GM18909 (cell line): ENCODE measurements around the gene FCHSD2.
A peak's percentile ranks its signal among the peaks of the same experiment; 100 is the strongest.
"Not testable (repeated sequence)": the region's sequence is repeated elsewhere in the genome, so short reads cannot be mapped to it uniquely, and the experiment has no call there.

Source experiments
- ATAC-seq: cut with Tn5 transposase; IDR thresholded peaks from one replicate; pipeline ENCODE4 v1.9.1; 2021; ENCODE audit warnings: mild to moderate bottlenecking; ENCODE audit not compliant: unreplicated experiment, poor library complexity

The FCHSD2 gene

DNA sequence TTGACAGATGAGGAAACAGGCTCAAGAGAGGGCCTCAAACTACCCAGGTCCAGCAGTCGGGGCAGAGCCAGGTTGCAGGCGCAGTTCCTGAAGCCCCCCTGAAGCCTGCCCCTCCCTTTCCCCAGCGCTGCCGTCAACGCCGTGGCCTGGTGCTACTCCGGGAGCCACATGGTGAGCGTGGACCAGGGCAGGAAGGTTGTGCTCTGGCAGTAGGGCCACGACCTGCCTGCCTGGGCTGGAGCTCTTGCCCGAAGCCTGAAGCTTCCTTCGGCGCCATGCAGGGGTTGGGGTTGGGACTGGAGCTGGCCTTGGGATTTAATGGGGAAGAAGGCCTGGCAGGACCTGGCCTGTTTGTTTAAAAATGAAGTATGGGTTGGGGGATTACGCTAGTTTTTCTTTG, 312.9 kb downstream of the FCHSD2 start:
- ATAC-seq: no peak

DNA sequence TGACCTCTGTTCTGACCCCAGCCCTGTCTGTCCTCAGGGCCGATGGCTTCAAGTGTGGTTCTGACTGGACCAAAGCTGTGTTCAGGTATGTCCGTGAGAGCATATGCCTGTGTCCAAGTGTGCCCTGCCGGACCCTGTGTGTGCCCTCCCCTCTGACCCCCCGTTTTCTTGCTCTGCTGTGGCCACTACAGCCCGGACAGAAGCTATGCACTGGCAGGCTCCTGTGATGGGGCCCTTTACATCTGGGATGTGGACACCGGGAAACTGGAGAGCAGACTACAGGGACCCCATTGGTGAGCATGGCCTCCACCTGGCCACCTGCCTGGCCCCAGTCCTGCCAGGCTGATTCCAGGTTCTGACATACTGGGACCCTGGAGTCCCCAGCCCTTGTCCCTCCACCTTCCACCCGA, 313.4 kb downstream of the FCHSD2 start:
- no peak for ATAC-seq

DNA sequence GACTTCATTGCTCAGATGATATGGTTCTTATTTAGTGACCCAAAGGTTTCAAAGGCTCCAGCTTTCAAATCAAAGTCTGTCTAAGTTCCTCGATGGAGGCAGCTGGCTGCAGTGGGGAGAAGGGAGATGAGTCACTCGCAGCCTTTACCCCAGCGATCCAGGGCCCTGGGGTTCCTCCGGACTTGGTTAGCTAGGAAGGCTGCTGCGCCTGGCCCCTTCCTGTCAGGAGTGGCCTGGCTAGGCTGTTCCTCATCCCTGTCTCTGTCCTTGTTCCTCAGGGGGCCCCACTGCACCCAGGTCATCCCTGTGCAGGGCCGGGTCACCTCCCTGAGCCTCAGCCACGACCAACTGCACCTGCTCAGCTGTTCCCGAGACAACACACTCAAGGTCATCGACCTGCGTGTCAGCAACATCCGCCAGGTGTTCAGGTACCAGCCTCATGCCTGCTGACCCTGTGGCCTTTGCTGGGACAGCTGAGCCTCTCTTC, 314.0 kb downstream of the FCHSD2 start:
- no peak for ATAC-seq

DNA sequence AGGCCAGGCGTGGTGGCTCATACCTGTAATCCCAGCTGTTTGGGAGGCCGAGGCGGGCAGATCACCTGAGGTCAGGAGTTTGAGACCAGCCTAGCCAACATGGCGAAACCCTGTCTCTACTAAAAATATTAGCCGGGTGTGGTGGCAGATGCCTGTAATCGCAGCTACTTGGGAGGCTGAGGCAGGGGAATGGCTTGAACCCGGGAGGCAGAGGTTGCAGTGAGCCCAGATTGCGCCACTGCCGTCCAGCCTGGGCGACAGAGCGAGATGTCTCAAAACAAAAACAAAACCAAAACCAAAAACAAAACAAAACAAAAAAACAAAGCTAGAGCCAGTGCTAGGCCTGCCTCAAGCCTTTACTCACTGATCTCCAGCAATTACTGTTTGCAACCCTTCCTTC, 314.5 kb downstream of the FCHSD2 start:
- ATAC-seq: not testable (repeated sequence)

DNA sequence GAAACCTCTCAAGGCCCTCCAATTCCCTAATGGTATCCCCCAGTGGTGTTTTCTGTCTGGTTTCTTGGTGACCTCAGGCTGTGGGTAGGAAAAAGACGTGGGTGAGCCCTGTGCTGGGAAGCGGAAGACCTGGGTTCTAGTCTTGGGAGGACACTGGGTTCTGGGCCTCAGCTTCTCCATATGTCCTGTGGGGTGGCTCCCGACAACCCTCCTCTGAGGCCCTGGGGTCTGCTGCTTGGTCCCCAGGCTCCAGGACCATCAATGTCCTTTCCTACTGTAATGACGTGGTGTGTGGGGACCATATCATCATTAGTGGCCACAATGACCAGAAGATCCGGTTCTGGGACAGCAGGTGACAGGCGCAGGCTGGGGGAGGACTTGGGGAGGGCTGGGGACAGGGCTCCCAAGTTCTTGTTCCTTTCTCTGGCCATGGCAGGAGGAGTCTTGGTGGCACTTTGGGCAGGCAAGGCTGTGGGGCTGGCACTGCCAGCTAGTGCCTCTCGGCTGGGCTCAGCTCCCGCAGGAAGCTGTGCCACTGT, 315.1 kb downstream of the FCHSD2 start:
- ATAC-seq: no peak

DNA sequence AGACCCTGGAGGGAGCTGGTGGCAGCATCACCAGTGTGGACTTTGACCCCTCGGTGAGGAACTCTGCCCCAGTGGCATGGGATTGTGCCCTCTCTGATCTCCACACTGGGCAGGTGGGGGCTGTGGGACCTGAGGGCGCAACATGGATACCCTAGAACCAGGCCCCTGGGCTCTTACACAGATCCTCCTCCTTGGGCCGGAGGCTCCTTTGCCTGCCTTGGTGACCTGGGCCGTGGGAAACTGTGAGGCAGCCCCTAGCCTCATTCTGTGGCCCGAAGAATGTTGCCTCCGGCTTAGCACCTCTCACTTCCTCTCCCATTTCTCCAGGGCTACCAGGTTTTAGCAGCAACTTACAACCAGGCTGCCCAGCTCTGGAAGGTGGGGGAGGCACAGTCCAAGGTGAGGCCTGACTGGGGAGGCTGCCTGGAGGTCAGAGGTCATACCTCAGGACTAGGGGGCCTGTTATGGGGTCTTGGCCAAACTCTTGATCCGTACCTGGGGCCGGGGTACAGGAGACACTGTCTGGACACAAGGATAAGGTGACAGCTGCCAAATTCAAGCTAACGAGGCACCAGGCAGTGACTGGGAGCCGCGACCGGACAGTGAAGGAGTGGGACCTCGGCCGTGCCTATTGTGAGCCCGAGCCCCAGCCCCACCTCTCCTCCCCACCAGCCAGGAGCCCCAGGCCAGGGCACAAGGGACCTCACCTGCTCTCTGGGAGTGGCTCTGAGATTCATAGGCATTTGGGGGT, 315.8 kb downstream of the FCHSD2 start:
- ATAC-seq: no peak

DNA sequence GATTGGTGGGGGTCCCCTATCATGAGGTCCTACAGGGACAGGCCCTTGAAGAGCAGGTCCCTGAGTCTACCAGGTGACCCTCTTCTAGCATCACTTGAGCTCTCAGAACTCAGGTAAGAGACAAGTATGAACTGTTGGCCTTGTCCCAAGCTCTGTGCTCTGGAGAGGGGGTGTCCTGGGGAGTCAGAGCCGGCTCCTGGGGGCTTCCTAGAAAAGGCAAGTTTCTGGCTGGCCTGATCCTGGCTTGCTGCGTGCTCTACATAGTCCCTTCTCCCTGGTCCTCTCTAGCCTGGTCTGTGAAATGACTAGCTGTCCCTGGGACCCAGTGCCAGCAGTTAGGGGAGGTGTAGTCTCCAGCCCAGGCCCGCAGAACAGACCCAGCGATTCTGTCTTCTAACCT, 316.5 kb downstream of the FCHSD2 start:
- no peak for ATAC-seq

DNA sequence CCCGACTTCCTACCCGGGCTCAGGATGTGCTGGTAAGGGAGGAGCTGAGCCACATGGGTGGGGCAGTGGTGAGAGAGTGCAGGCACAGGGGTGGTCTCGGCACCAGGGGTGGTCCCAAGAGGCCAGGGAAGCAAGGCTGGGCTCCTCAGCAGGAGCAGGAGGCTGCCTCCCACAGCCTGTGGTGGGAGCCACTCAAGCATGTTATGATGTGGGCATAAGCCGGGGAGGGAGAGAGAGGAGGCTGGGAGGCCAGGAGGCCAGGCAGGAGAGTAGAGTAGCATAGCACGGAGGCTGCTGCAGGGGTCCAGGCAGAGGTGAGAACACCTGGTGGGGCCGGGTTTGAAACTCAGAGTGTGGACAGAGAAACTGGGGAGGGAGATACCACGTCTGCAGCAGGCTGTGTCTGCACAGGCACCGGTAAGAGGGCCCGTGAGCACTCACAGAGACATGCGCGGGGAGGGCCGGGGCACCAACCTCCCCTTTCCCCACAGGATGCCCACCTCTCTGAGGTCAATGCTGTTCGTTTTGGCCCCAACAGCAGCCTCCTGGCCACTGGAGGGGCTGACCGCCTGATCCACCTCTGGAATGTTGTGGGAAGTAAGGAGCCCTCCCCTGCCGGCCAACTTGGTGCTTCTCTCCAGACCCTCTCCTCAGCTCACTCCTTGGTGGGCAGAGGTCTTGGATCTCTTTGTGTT, 317.2 kb downstream of the FCHSD2 start:
- ATAC-seq: no peak

DNA sequence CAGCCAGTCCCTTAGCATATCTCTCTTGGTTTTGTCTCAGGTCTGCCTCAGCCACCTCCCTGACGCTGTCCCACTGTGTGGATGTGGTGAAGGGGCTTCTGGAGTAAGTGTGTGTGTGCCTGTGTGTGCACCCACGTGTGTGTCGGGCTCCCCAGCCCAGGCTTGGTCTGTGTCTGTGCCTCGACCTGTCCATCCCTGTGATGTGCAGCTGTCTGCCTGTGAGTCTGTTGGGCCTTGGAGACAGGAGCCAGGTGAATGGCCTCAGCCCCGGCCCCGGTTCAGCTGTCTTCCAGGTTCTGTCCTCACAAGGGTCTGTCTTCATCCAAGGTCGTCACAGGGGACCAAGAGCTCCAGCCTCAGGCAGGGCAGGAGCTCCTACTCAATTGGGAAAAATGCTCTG, 318.1 kb downstream of the FCHSD2 start:
- no peak for ATAC-seq

DNA sequence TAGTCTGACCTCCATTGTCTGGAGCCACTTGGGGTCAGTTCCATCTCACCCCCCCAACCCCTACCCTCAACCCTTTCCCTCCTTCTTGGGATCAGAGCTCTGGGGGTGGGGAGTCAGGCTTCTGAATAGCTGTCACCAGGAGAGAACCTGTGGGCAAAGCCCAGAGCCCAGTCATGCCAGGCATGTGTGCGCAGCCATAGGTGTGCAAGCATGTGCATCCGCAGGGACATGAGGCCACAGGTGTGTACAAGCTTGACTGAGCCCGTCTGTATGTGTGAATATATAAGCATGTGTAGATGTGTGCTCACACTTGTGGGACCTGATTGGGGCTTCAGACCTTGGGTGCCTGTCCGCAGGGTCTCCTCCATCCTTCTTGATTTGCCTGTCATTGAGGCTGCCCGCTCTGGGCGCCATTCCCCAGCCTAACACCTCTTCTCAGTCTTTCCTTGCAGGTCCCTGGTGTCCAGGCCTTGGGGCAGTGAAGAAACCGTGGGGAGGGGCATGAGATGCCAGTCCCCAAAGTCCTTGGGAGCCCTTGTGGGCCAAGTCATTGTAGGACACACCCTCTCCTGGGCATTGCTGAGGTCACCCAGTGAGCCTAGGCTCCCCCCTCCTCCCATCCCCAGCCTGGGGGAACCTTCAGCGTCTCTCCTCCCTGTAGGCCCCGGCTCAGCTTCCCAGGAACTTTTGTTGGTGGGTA, 318.9 kb downstream of the FCHSD2 start:
- ATAC-seq: no peak

DNA sequence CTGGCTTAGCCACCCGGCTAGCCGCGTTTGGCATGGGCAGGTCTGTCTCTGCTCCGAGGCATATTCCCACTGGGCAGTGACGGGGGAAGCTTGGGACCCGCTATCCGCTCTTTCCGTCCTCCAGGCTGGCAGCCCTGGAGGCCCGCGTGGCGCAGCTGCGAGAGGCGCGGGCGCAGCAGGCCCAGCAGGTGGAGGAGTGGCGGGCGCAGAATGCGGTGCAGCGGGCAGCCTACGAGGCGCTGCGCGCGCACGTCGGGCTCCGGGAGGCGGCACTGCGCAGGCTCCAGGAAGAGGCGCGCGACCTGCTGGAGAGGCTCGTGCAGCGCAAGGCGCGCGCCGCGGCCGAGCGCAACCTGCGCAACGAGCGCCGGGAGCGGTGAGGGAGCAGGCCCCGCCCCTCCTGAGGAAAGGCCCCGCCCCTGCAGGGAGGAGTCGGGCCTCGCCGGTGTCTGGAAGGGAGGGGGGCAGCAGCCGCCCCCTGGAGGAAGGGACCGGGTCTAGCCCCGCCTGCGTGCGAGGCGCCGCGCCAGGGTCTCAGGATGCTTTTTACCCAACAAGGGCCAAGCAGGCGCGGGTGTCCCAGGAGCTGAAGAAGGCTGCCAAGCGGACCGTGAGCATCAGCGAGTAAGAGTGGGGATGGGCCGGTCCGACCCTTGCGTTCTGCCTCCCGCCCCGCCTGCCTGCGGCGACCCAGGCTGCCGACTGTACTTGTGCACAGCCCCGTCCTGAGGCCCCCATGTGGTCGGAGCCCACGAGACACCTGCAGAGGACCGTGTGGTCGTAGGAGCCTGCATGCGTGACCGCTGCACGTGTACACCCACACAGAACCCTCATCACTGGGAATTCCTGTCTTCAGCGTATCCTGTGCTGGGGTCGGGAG, 320.0 kb downstream of the FCHSD2 start:
- ATAC-seq: peak; percentile 49

DNA sequence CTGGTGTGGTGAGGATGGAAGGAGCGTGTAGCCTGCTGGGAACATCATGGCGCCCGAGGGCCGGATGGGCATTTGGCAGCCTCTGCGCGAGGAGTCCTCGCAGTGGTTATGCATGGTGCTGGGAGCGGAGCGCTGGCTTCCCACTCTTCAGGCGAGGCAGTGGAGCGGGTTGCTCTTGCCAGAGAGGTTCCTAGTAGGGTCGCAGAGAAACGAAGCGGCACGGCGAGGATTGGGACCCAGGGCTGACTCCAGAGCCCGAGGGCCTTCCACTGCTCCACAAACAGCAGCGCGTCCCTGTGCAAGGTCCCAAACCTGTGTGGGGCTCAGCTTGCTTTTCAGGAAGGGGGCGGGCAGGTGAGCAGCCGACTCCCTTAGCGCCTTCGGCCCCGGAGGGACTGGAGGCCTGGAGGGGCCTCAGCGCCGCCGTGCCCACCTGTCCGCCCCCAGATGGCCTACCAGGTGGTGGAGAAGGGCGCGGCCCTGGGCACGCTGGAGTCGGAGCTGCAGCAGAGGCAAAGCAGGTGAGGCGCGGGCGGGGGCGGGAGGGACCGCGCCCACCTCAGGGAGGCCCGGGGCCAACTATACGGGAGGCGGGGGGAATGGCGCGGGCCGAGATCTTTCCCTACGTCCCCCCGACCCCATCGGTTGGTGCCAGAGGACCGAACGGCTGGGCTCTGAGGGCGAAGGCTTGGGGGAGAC, 320.7 kb downstream of the FCHSD2 start:
- no peak for ATAC-seq

DNA sequence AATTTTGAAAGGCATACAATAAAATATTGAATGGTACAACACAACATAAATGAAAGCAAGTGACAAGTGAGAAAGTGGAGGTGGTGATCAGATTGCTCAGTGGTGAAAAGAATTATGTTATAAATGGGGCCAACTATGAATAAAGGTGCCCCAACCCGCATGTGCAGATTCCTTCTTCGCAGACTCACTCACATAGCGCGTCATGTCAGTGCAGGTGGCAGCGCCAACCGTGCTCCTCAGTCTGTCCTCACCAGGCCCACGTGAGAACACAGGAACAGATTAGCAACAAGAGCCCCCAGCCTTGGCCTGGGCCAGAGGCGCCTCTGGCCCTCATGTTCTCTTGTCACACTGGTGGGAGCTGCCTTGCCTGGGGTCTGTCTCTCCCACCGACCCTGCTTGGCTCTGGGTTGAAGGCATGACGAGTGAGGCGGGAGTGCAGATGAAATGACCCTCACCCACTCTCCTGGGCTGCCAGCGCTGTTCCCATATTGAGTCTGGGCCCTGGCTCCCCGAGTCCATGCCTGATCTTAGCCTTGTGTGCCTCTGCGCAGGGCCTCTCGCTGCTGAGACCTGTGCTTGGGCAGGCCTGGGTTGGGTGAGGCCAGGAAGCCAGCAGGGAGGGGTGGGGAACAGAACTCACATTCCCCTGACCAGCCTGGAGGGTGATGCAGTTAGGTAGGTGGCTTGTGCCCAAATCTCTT, 321.5 kb downstream of the FCHSD2 start:
- no peak for ATAC-seq

DNA sequence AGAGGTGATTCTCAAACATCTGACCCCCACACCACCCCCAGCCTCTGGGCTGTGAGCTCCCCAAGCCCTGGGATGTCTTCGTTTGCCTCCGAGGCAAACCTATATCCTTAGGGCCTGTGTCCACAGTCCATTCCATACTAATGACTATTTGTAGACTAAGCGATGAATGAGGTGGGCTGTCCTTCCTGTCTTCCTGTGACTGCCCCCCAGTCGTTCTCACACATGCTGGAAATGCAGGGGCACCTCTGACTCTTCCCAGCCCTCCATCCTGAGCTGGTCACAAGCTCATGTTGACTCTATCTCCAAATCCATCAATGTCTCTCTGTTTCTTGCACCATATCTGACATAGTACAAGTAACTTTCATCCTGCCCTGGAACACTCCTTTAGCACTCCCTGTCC, 323.1 kb downstream of the FCHSD2 start:
- ATAC-seq: no peak

DNA sequence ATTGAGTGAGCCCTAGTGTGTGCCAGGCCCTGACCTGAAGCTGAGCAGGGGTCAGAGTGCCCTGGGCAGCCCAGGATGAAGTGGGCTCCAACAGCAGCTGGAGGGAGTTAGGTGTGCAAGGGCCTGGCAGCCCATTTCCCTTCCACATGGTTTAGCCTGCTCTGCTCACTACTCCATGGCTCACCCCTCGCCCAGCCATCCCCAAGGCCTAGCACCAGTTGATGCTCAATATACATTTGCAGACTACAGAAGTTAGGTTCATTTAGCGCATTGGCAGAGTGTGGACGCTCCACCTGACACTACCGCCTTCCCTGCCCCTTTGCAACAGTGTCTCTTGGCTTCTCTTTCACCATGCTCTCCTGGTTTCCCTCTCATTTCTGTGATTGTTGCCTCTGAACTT, 324.2 kb downstream of the FCHSD2 start:
- ATAC-seq: no peak

DNA sequence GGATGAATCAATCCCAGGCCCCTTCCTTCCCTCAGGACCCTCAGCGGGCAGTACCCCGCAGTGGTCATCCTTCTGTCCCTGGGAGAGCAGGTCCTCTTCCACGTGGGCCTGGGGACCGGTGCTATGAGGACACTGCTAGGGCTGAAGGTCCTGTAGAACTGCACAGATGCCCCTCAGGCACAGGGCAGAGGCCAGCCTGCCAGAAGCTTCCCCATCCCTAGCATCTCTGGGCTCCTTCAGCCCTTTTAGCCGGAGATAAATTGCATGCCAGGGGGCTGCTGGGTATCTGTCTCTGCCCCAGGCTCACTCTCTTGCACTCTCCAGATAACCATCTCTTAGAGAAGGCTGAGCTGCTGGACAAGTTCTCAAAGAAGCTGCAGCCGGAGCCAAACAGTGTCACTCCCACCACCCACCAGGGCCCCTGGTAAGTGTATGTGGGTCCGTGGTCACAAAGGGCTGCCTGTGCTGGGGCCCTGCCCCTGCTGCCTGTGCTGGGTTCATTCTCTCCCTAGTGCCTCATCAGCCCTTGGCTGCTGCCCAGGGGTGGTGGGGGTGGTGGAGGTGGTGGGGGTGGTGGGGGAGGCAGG, 325.6 kb downstream of the FCHSD2 start:
- no peak for ATAC-seq

DNA sequence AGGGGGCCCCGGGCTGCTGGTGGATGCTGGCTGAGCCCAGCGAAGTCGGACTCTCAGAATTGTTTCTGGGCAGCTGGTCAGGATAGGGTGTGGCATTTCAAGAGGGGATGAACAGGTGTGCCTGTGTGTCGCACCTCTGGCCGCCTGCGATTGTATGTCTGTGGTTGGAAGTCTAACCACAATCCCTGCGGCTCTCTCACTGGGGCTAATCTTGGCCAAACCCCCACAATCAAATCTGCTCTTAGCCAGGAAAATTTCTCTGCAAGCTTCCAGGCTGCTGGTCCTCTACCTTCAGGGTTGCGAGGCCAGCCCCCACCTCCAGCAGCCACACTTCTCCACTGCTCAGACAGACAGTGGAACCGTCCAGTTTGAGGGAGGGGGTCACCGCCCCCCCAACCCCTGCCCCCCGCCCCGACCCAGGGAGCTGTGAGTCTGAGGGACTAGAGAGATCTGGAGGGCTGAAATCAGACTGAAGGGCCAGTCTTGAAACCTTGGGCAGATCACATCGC, 327.0 kb downstream of the FCHSD2 start:
- no peak for ATAC-seq
